KG1 (cell line): ENCODE measurements around the gene PPP1CC.
"Not testable (repeated sequence)": the region's sequence is repeated elsewhere in the genome, so short reads cannot be mapped to it uniquely, and the experiment has no call there.

ENCODE experiments used
- DNase-seq: peaks from one replicate; lab custom pipeline; 2025; lab: John Stamatoyannopoulos, UW

The PPP1CC gene

DNA sequence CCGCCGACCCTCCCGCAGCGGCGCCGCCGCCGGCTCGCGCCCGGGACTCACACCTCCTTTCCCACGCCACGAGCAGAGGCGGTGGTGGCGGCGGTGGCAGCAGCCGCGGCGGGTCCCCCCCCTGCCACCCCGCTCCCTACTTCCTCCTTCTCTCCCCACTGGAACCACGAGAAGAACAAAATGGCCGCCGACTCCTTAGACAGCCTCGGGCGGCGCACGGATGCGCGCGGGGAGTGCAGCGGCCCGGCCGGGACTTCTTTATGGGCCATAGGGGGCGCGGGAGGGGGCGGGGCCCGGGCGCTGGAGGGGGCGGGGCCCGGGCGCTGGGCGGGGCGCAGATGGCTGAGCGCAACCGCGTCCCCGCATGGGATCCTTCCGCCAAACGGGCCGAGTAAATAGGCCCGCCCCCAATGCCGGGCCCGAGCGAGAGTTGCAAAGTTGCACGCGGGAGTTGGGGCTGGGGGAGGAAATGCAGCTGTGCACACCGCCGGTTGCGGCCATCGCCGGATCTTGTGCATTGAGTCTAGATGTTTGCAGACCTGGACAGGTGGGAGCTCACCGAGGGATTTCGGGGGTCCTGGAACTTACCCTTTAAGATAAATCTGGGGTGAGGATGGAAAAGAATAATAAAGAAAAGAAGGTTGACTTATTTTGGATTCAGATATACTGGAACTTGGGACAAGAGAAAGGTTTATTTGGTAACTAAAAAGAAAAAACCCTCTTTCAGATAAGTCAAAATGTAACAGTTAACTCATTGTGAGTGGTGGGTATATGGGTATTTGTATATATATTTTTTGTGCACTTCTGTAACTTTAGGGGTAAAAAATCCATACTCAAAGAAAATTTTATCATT, at the start of gene PPP1CC:
Gene PPP1CC, minus strand, starts transcription at position 174 of the 853 bp plus-strand sequence. CDS start 184 bp downstream, outside the sequence.
- peak; percentile 87 for DNase-seq

DNA sequence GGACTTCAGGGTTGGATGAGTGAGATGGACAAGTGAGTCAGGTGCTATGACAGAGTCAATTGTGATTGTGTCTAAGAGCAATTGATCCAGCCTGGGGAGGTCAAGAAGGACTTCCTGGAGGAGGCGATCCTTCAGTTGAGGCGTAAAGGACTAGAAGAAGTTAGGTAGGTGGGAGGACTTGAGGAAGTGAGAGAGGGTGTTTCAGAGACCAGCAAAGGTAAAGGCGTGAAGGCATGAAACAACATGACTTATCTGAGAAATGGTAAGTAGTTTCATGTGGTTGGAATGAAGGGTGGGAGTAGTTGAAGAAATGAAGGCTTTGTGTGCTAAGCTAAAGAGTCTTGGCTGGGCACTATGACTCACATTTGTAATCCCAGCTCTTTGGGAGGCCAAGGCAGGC, 48.9 kb upstream of the PPP1CC start:
- no peak for DNase-seq

DNA sequence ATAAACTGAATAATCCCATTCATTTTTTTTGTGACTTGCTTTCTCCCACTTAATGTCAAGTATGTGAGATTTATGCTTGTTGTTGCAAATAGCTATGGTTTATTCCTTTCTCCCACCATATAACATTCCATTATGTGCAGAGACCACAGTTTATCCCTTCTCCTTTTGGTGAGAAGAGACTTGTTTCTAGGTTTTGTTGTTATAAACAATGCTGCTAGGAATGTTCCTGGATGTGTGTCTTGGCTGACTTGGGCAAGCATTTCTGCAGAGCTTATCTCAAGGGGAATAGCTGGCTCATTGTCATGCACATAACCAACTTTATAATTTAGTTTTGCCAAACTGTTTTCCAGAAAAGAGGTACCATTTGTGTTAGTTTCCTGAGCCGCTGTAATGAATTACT, 47.6 kb upstream of the PPP1CC start:
- DNase-seq, result no peak

DNA sequence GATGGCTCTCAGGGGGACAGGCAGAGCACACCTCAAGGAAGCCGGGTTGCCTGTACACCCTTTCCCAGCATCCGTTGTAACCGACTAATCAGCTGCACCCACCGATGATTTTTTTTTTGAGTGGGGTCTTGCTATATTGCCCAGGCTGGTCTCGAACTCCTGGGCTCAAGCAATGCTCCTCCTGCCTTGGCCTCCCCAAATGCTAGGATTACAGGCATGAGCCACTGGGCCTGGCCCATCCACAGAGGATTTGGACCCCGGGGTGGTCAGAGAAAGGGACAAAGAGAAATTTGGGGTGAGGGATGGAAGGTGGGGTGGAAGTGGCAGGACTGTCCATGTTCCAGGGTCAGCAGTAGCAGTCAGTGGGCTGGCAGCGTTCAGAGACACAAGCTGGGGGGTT, 43.3 kb upstream of the PPP1CC start:
- no peak for DNase-seq

DNA sequence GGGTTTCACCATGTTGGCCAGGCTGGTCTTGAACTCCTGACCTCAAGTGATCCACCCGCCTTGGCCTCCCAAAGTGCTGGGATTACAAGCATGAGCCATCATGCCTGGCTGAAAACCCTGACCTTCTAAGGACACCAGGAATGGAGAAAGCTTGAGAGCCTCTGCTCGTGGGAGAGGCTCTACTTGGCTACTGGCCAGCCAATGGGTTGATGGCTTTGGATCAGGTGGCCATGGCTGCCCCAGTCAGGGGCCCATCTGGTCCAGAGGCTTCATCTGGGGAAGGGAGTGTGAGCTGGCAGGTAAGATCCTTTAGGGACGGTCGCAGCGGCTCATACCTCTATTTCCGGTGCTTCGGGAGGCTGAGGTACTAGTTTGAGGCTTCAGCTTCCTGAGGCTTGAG, 42.5 kb upstream of the PPP1CC start:
- no peak for DNase-seq

DNA sequence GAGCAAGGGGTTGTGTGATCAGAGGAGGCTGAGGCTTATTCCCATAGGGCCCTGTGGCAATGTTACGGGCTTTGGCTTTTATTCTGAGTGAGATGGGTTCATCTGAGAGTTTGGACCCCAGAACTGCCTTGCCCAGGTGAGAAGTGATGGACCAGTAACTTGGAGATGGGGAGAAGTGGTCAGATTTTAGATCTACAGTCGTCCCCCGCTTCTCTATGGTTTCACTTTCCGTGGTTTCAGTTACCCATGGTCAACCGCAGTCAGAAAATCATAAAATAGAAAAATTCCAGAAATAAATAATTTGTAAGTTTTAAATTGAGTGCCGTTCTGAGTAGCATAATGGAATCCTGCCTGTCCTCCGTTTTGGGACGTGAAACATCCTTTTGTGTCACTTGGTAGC, 40.2 kb upstream of the PPP1CC start:
- no peak for DNase-seq

DNA sequence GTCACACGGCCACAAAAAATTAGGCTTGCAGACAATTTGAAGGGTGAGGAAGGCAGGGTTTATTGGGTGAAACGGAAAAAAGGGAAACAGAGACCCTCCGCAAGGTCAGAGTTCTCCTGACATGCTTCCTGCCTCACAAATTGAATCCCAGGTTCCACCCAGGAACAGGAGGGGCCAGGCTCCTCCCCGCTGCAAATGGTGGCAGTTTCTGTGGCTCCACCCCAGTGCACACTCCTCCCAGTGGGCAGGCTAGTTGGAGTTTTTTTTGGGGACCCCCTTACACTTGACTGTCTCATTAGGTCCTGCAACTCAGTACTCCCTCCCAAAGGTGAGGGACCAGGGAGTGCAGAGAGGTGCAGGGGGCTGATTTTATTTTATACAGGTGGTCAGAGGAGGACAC, 39.4 kb upstream of the PPP1CC start:
- no peak for DNase-seq

DNA sequence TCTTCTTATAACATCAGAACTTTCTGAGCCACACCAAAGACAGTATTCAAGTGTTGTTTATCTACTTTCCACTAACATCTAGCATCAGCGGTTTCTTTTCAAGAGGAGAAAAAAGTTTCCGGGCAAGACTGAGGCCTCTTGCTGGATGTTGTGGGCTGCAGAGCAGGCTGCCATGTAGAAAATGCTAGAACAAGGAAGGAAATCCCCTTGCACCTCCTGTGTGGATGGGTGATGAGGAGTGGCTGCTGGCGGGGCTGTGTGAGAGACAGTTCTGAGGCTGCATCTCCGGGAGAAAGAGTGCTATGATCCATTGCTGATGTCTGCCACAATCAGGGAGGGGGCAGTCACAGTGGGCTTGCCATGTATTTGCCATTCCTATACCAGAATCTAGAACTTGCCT, 37.8 kb upstream of the PPP1CC start:
- DNase-seq, result no peak

DNA sequence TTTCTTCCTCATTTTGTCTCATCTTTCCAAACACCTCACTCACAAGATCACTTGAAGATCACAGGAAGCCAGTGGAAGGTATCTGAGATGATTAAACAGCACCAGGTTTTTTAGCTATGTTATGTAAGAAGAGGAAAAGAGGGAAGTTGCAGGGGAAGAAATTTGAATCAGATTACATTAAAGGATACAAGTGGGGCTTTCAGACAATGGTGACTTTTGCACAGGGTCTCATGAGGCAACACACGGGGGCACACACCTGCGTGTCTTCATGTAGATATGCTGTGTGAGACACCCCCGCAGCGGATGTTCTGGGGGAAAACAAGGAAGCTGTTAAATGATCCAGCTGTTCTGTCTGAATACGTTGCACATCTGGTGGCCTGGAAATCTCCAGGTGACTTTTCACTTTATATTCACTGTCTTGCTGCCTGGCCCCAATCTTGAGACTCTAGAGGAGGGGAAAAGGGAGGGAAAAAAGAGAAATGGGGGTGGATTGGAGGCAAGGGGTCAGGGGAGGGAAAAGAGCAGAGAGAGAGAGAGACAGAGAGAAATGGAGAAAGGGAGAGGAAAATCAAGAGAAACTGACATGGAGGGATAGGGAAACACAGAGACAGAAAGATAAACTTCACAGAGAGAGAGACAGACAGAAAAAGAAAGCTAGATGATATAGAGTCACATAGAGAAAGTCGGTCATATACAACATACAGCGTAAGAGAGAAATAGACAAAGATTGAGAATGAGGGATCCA, 36.3 kb upstream of the PPP1CC start:
- DNase-seq, result no peak

DNA sequence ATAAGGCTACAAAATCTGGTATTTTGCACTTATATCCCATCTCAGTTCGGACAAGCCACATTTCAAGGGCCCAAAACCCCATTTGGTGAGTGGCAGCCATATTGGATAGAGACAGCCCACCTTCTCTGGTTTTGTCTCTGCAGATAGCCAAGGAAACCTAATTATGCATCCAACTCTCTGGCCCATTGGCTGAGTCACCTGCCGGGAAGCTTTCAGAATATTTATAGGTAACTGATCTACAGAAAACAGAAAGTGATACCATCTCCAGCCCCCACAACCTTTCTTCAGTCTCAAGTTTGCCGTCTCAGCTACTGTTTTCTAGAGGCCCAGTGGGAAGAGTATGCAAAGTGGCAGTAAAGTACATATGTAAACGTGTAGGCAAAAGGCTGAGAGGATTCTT, 33.7 kb upstream of the PPP1CC start:
- no peak for DNase-seq

DNA sequence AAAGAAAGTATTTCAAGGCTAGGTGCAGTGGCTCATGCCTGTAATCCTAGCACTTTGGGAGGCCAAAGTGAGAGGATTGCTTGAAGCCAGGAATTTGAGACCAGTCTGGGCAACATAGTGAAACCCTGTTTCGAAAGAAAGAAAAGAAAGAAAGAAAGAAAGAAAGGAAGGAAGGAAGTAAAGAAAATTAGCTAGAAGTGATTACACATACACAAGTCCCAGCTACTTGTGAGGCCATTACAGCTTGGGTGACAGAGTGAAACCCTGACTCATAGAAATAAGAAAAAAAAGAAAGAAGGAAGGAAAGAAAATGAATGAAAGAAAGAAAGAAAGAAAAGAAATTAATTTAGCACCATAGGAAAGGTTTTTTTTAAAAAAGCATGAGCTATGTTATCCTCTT, 33.3 kb upstream of the PPP1CC start:
- no peak for DNase-seq

DNA sequence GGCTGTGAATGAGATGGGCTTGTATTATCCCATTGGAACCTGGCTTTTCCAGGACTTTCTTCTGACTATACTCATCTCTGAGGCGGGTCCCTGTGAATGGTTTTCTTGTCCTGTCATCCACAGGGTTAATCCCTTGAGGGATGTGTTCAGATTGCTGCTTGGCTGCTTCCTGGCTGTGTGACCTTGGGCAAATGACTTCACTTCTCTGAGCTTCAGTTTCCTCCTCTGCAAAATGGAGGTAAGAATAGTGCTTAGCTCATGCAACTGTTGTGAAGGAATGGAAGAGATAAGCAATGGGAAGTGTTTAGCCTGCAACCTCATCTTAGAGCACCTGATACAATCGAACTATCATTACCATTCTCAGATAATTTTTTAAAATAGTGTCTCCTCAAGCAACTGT, 32.1 kb upstream of the PPP1CC start:
- no peak for DNase-seq

DNA sequence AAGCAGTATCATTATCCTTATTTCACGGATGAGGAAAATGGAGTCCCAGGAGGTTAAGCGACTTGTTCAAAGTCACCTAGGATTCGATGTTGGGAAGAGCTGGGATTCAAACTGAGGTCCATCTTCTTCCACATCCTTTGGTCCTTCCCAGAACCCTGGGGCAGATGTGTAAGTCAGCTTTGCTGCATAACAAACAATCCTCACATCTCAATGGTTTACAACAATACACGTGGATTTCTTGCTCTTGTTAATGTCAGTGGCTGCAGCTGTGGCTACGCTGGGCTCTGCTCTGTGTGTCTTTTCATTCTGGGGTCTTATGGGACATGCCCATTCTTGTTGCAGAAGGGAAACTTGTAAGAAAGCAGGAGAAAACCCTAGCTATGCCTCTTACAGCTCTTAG, 26.3 kb upstream of the PPP1CC start:
- DNase-seq, result no peak

DNA sequence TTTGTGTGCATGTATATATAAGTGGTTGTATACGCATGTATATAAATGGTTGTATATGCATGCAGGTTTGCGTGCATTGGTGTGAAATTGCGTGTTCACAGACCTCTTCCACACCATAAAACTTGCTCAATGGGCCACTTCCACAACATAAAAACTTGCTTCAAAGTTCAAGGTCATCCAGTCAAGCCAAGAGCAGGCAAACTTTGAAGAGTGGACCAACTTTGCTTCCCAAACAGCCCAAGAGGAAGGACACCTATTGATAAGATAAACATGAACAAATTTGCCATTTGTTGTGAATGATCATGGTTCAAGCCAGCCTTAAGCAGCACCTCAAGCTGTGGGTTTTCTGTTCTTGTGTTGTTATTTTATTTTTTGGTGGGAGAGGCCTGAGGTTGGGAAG, 25.2 kb upstream of the PPP1CC start:
- DNase-seq, result no peak

DNA sequence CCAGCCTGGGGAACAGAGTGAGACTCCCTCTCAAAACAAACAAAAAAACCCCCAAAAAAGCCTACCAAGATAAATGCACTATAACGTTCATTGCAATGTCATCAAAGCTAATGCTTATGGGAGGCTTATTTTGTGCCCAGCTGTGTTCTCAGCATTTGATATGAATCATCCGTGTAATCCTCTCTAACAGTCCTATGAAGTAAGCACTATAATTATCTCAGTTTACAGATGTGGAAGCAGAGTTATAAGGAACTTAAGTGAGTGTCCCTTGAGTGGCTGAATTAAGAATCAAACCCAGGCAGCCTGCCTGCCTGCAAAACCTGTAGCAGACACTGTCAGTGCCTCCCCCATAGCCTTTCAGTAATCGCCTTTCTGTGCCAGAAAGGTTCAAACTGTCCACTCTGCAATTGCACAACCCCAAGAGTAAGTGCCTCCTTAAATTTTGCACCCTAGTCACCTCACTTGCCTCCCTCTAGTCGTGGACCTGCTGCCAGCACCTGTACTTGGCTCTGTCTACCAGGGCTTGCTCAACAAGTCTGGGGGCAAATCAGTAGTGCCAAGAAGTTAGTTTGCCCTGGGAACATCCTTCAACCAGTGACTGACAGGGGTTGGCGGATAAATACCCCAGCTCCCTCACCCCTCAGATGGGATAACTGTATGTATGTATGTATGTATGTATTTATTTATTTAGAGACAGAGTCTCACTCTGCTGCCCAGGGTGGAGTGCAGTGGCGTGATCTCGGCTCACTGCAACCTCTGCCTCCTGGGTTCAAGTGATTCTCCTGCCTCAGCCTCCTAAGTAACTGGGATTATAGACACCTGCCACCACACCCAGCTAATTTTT, 23.8 kb upstream of the PPP1CC start:
- DNase-seq, result no peak

DNA sequence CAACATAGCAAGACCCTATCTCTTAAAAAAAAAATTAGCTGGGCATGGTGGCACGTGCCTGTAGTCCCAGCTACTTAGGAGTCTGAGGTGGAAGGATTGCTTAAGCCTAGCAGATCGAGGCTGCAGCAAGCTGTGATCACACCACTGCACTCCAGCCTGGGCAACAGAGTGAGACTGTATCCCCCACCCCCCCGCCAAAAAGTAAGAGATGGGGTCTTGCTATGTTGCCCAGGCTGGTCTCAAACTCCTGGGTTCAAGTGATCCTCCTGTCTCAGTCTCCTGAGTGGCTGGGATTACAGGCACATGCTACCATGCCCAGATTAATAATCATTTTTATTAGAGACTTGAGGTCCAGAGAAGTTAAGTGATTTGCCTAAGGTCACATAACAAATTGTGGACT, 22.9 kb upstream of the PPP1CC start:
- not testable (repeated sequence) for DNase-seq

DNA sequence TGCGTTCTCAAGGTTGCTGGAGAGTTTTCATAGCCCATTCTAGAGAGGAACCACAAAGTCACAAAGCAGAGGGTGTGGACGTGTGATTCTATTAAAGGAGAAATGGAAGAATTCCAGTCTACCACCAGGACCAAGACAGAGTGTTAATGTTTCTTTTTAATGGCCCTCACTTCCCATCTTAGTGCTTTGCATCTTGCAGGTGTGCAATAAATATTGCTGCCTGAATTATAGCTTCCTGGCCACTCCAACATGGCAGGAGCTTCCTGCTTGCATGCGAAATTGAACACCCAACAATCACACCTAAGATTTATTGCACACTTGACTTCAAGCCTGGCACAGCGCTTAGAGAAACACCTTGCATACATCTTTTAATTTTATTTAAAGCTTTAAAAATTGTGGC, 22.4 kb upstream of the PPP1CC start:
- no peak for DNase-seq

DNA sequence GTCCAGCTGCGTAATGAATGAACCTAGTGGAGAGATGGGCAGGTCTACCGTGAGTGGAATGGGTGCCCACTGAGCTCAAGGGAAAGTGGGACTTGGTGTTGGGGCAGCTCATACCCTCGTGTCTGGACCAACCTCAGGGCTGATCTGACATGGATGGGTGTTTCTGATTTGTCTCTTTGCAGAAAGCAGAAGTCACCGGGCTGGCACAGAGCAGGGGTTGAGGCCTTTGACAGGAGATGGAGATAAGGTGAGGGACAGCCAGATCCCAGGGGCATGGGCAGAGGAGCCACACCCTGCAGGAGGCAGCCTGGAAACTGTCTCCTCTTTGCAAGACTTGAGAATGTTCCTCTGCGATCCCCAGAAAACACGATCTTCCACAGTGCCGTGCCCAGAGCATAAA, 20.9 kb upstream of the PPP1CC start:
- DNase-seq, result no peak

DNA sequence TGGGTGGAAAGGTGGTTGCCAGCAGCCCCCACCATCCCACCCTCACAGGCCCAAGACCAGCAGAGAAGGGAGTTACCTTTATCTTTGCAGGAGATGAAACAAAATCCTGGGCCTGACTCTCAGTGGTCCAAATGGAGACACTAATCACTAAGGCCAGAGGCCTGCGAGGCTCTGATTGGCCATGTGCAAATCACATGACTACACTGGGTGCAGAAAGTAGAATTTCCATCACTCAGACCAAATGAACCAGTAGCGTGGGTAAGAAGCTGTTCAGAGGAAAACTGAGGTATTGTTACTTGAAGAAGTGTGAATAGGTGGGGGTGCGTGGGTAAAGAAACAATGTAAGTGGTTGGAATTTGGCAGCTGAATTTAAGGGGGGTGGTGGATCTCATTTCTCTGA, 20.2 kb upstream of the PPP1CC start:
- DNase-seq, result no peak

DNA sequence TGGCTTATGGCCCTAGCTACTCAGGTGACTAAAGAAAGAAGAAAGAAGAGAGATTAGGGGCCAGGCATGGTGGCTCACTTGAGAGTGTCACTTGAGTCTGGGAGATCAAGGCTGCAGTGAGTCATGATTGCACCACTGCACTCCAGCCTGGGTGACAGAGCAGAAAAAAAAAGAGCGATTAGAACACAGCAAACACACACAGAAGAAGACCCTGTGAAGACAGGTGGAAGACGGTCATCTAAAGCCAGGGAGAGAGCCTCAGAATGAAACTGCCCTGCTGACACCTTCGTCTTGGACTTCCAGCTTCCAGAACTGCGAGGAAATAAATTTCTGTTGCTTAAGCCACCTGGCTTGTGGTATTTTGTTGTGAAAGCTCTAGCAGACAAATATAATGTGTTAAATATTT, 17.5 kb upstream of the PPP1CC start:
- DNase-seq, result no peak

DNA sequence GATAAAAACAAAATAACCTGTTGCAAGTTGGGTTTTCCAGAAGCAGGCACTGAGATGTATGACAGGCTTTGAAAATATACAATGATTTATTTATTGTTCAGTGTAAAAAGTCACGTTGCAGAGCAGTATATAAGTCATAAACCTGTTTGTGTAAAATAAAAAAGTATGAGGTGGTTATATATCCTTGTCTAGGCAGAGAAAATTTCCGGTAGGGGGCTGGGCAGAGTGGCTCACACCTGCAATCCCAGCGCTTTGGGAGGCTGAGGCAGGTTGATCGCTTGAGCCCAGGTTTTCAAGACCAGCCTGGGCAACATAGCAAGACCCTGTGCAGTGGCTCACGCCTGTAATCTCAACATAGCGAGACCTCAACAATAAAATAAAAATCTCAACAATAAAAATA, 16.2 kb upstream of the PPP1CC start:
- no peak for DNase-seq

DNA sequence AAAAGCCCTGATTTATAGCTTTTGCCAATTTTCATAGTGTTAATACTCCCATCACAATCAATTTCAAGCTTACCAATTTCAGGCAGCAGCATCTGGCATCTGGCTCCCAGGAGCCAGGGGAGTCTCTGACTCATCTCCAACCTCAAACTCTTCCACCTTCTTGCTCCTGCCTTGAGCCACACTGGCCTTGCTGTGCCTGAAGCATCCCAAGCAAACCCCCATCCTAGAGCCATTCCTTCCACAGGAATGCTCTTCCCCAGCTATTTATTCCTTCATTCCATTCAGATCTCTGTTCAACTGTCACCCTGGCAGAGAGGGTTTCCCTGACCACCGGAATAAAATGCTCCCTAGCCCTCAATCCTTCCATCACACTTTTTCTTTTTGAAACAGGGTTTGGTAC, 13.9 kb upstream of the PPP1CC start:
- no peak for DNase-seq
